UCSD-AML1 (cell line): ENCODE results near the gene PDXK.
A peak's percentile ranks its signal among the peaks of the same experiment; 100 is the strongest.
"Not testable (repeated sequence)": the region's sequence is repeated elsewhere in the genome, so short reads cannot be mapped to it uniquely, and the experiment has no call there.

ENCODE experiments used
- DNase-seq: peaks from one replicate; lab custom pipeline; 2025; ENCODE audit not compliant: unreplicated experiment; lab: John Stamatoyannopoulos, UW

The PDXK gene

GRCh38 chr21:43718872-43719747 lies at the start of gene PDXK:
TSS of gene PDXK (plus strand) at chr21:43719129. CDS start at chr21:43719295, 166 bp downstream.
- DNase-seq: peak; percentile 89

GRCh38 chr21:43669828-43670605 lies 48.9 kb upstream of the PDXK start:
- DNase-seq: no peak

- no peak for DNase-seq
These were observed 43.1 kb upstream of the PDXK start for GRCh38 chr21:43675871-43676270.

- no peak for DNase-seq
These were observed 42.5 kb upstream of the PDXK start for GRCh38 chr21:43676391-43676790.

GRCh38 chr21:43679951-43680350 lies 39.0 kb upstream of the PDXK start:
- no peak for DNase-seq

- DNase-seq: not testable (repeated sequence)
These were observed 38.5 kb upstream of the PDXK start for GRCh38 chr21:43680421-43680820.

- no peak for DNase-seq
These were observed 37.3 kb upstream of the PDXK start for GRCh38 chr21:43681650-43682049.

GRCh38 chr21:43684424-43684823 lies 34.5 kb upstream of the PDXK start:
- DNase-seq: no peak

- DNase-seq: no peak
These were observed 31.9 kb upstream of the PDXK start for GRCh38 chr21:43686811-43687565.

- DNase-seq: no peak
These were observed 31.1 kb upstream of the PDXK start for GRCh38 chr21:43687566-43688399.

GRCh38 chr21:43688906-43689305 lies 30.0 kb upstream of the PDXK start:
- no peak for DNase-seq

GRCh38 chr21:43689556-43690337 lies 29.2 kb upstream of the PDXK start:
- DNase-seq: no peak

GRCh38 chr21:43690346-43690745 lies 28.6 kb upstream of the PDXK start:
- DNase-seq: no peak

- DNase-seq: no peak
These were observed 27.7 kb upstream of the PDXK start for GRCh38 chr21:43691086-43691795.

GRCh38 chr21:43691801-43692200 lies 27.1 kb upstream of the PDXK start:
- no peak for DNase-seq

GRCh38 chr21:43692949-43693348 lies 26.0 kb upstream of the PDXK start:
- no peak for DNase-seq

GRCh38 chr21:43693981-43694380 lies 24.9 kb upstream of the PDXK start:
- DNase-seq: no peak

- no peak for DNase-seq
These were observed 24.4 kb upstream of the PDXK start for GRCh38 chr21:43694437-43695079.

- DNase-seq: no peak
These were observed 22.7 kb upstream of the PDXK start for GRCh38 chr21:43696214-43696613.
